HCT116 (cell line): ENCODE results near the gene HGFAC.

Experiments used
- EGR1 ChIP-seq: IDR thresholded peaks from 2 replicates; pipeline ENCODE4 v1.6.1; 2012; ENCODE audit warnings: low read depth
- EZH2 ChIP-seq: fragments of 200-600 bp; sonication (generic); IDR thresholded peaks from 2 replicates; pipeline ENCODE4 v1.6.1; 2017; ENCODE audit warnings: antibody characterized with exemption, mixed run types
- EZH2phosphoT487 ChIP-seq: fragments of 200-600 bp; IDR thresholded peaks from 2 replicates; pipeline ENCODE4 v1.6.1; 2018; ENCODE audit warnings: antibody characterized with exemption, borderline replicate concordance
- FOSL1 ChIP-seq: IDR thresholded peaks from 2 replicates; pipeline ENCODE4 v1.6.1; 2012; ENCODE audit warnings: low read depth
- JUND ChIP-seq: IDR thresholded peaks from 2 replicates; pipeline ENCODE4 v1.6.1; 2012
- POLR2A ChIP-seq: IDR thresholded peaks from 2 replicates; pipeline ENCODE4 v1.7.0; 2011; ENCODE audit warnings: borderline replicate concordance; ENCODE audit not compliant: insufficient read depth, insufficient read length; ENCODE audit errors: extremely low read depth
- SIN3A ChIP-seq: IDR thresholded peaks from 2 replicates; pipeline ENCODE4 v1.6.1; 2012; ENCODE audit warnings: low read depth
- TCF7L2 ChIP-seq: IDR thresholded peaks from 2 replicates; pipeline ENCODE4 v1.7.0; 2011; ENCODE audit warnings: borderline replicate concordance, inconsistent platforms; ENCODE audit not compliant: insufficient read depth, insufficient read length; ENCODE audit errors: extremely low read depth
- ZNF274 ChIP-seq: fragments of 200-500 bp; sonication (Bioruptor generic); IDR thresholded peaks from 2 replicates; pipeline ENCODE4 v1.6.1; 2014; ENCODE audit warnings: mild to moderate bottlenecking, low read depth, low read length, inconsistent platforms
- TF ChIP-seq, protein P1 (sequence below), 3 experiments: fragments of 200-600 bp in 1 of 3; sonication (generic) in 1 of 3; IDR thresholded peaks in 2 of 3; conservative IDR thresholded peaks in 1 of 3; 2 replicates each; pipeline ENCODE4 v1.5.1; 2012 to 2017; ENCODE audit warnings: low read depth in 2 of 3, low read length in 2 of 3, antibody characterized with exemption in 1 of 3, borderline replicate concordance in 1 of 3, control low read depth in 1 of 3, mild to moderate bottlenecking in 1 of 3, mixed read lengths in 1 of 3, mixed run types in 1 of 3, moderate library complexity in 1 of 3; ENCODE audit not compliant: insufficient read depth in 1 of 3

DNA sequence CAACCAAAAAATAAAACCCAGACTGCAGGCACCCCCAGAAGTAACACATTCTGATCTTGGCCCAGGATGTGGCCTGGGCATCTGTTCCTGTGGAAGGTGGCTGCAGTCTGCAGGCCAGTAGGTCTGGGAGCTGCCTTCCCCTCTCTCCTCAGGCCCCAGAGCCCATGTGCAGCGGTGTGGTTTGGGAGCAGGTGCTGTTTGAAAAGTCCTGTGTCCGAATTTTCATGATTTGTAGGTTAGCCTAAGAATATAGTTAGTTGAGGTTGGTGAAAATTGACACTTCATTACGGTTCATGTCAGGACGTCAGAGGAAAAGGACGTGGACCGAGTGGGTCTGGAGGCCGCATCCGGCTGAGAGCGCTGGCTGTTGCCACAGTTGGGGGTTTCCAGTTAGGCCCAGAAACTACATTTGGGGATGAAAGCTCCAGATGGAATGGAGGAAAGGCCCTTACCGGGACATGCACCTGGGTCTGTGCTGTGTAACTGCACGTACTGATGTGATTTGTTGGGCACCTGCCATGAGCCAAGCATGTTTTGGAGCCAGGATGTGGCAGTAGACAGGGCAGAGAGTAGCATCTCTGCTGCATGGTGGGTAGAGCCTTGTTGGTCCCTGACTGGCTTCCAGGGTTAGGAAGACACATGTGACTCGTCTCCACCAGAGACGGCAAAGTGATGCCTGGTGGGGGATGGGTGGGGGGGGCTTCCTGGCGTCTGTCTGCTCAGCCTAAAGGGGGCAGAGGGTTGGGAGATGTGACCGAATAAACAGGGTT, 21.7 kb upstream of the HGFAC start:
- no peak for TF ChIP-seq EGR1
- TF ChIP-seq JUND = no peak
- no peak for TF ChIP-seq SIN3A
- no peak for TF ChIP-seq POLR2A
- no peak for TF ChIP-seq FOSL1
- no peak for TF ChIP-seq ZNF274
- TF ChIP-seq EZH2 = no peak
- TF ChIP-seq TCF7L2 = no peak
- TF ChIP-seq, protein P1, sequence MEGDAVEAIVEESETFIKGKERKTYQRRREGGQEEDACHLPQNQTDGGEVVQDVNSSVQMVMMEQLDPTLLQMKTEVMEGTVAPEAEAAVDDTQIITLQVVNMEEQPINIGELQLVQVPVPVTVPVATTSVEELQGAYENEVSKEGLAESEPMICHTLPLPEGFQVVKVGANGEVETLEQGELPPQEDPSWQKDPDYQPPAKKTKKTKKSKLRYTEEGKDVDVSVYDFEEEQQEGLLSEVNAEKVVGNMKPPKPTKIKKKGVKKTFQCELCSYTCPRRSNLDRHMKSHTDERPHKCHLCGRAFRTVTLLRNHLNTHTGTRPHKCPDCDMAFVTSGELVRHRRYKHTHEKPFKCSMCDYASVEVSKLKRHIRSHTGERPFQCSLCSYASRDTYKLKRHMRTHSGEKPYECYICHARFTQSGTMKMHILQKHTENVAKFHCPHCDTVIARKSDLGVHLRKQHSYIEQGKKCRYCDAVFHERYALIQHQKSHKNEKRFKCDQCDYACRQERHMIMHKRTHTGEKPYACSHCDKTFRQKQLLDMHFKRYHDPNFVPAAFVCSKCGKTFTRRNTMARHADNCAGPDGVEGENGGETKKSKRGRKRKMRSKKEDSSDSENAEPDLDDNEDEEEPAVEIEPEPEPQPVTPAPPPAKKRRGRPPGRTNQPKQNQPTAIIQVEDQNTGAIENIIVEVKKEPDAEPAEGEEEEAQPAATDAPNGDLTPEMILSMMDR (IDR thresholded peaks at IDR 0.05 in 2 of 3, conservative IDR thresholded peaks at IDR 0.05 in 1 of 3; ENCODE audit: borderline replicate concordance in 1 of 3, insufficient read depth in 1 of 3, low read depth in 2 of 3, low read length in 2 of 3) = no peak
- TF ChIP-seq EZH2phosphoT487 = no peak
